ENCODE measurements around the gene TSPAN12.

Gene TSPAN12

DNA sequence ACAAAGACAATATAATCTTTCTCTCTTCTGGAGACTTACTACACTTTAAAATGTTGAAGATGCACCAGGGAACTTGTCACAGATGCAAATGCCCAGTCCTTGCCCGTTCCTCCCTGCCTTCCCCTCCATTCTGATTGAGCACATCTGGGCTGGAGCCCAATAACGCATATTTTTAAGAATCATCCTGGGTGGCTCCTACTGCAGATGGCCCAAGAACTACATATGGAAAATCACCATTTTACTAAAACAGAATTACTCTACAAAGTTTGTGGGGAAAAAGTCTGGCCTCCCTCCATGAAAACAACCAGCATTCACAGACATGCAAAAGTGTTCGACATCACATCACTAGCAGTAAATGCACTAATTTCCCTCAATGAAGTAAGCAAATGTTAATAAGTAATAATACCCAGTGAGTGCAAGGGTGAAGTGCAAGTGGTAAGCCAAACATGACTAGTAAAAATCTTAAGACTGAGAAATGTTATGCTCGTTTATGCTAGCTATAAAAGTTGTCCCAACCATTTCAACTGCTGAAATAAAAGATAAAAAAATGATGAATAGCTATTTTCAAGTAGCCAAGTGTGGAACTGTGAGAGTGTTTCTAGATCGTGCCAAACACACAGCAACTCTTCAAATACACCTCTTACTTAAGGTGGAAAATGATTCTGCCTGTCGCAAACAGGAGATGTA is 43.5 kb downstream of the TSPAN12 start:
- ATAC-seq = no peak
- TF ChIP-seq ZFP3 (CRISPR knock-in tag; IDR thresholded peaks at IDR 0.05) = no peak
- TF ChIP-seq ZC3H10 (CRISPR knock-in tag; IDR thresholded peaks at IDR 0.05) = no peak
- no peak for TF ChIP-seq ZNF70 (CRISPR knock-in tag; IDR thresholded peaks at IDR 0.05)
- no peak for TF ChIP-seq ESRRG (CRISPR knock-in tag; IDR thresholded peaks at IDR 0.05)
- TF ChIP-seq, protein P1, sequence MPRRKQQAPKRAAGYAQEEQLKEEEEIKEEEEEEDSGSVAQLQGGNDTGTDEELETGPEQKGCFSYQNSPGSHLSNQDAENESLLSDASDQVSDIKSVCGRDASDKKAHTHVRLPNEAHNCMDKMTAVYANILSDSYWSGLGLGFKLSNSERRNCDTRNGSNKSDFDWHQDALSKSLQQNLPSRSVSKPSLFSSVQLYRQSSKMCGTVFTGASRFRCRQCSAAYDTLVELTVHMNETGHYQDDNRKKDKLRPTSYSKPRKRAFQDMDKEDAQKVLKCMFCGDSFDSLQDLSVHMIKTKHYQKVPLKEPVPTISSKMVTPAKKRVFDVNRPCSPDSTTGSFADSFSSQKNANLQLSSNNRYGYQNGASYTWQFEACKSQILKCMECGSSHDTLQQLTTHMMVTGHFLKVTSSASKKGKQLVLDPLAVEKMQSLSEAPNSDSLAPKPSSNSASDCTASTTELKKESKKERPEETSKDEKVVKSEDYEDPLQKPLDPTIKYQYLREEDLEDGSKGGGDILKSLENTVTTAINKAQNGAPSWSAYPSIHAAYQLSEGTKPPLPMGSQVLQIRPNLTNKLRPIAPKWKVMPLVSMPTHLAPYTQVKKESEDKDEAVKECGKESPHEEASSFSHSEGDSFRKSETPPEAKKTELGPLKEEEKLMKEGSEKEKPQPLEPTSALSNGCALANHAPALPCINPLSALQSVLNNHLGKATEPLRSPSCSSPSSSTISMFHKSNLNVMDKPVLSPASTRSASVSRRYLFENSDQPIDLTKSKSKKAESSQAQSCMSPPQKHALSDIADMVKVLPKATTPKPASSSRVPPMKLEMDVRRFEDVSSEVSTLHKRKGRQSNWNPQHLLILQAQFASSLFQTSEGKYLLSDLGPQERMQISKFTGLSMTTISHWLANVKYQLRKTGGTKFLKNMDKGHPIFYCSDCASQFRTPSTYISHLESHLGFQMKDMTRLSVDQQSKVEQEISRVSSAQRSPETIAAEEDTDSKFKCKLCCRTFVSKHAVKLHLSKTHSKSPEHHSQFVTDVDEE (CRISPR knock-in tag; IDR thresholded peaks at IDR 0.05) = no peak
- no peak for TF ChIP-seq ZFP30 (CRISPR knock-in tag; IDR thresholded peaks at IDR 0.05)
- TF ChIP-seq PPARA (CRISPR knock-in tag; IDR thresholded peaks at IDR 0.05; ENCODE audit: borderline replicate concordance) = no peak
- TF ChIP-seq OSR1 (CRISPR knock-in tag; IDR thresholded peaks at IDR 0.05) = no peak
- no peak for TF ChIP-seq RARB (CRISPR knock-in tag; IDR thresholded peaks at IDR 0.05)
- no peak for TF ChIP-seq CREB5 (CRISPR knock-in tag; IDR thresholded peaks at IDR 0.05; ENCODE audit: low read depth)

DNA sequence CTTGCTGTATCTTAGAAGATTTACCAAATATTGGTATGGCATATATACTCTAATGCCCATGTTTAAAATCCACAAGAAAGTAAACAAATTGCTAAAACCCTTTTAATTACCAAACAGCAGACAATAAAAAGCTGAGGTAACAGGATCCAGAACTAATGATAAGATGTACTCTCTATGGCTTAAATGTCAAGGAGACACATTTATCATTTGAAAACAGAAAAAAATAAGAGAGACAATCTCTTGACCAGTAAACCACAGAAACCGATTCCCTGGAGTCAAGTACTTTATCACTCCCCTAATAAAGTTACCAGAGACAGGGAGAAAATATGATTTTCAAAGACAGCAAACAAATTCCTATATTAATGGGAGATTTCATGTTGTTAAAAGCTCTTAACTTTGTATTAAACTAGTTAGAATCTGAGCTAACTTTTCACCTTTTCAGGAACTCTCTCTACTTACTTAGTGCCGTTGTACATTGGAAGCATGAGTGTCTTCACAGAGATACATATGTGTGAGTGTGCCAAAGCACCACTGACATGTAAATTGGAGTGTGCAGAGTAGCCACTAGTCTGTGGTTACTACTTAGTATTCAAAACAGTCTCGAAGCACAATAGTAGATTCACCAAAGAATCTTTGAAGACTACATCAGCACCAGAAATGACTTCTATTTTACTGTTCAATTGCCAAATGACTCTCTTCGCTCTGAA is 44.2 kb downstream of the TSPAN12 start:
- ATAC-seq = no peak
- TF ChIP-seq SNAI2 (CRISPR knock-in tag; IDR thresholded peaks at IDR 0.05) (no peak), TOX (CRISPR knock-in tag; IDR thresholded peaks at IDR 0.05; ENCODE audit: borderline replicate concordance) (no peak), ESRRG (CRISPR knock-in tag; IDR thresholded peaks at IDR 0.05) (no peak), OSR1 (CRISPR knock-in tag; IDR thresholded peaks at IDR 0.05) (no peak), ZFP3 (CRISPR knock-in tag; IDR thresholded peaks at IDR 0.05) (no peak), ZFP30 (CRISPR knock-in tag; IDR thresholded peaks at IDR 0.05) (no peak), ZC3H10 (CRISPR knock-in tag; IDR thresholded peaks at IDR 0.05) (no peak)

GRCh38 chr7:120813089-120813488 is 44.9 kb downstream of the TSPAN12 start:
- no peak for ATAC-seq
- no peak for TF ChIP-seq RARB (CRISPR knock-in tag; IDR thresholded peaks at IDR 0.05)
- TF ChIP-seq ZFP3 (CRISPR knock-in tag; IDR thresholded peaks at IDR 0.05) = no peak
- TF ChIP-seq ZNF565 (CRISPR knock-in tag; conservative IDR thresholded peaks at IDR 0.05; ENCODE audit: low read depth) = no peak
- no peak for TF ChIP-seq CSDC2 (CRISPR knock-in tag; IDR thresholded peaks at IDR 0.05)
- TF ChIP-seq ZNF70 (CRISPR knock-in tag; IDR thresholded peaks at IDR 0.05) = no peak
- TF ChIP-seq TCF4 (CRISPR knock-in tag; IDR thresholded peaks at IDR 0.05; ENCODE audit: borderline replicate concordance) = no peak
- TF ChIP-seq POU6F1 (CRISPR knock-in tag; IDR thresholded peaks at IDR 0.05; ENCODE audit: borderline replicate concordance, low read depth) = no peak
- TF ChIP-seq BACH2 (CRISPR knock-in tag; IDR thresholded peaks at IDR 0.05; ENCODE audit: borderline replicate concordance) = no peak
- TF ChIP-seq TOX (CRISPR knock-in tag; IDR thresholded peaks at IDR 0.05; ENCODE audit: borderline replicate concordance) = no peak
- TF ChIP-seq PATZ1 (CRISPR knock-in tag; IDR thresholded peaks at IDR 0.05; ENCODE audit: borderline replicate concordance) = no peak
- no peak for TF ChIP-seq OSR1 (CRISPR knock-in tag; IDR thresholded peaks at IDR 0.05)
- TF ChIP-seq ARNTL (CRISPR knock-in tag; IDR thresholded peaks at IDR 0.05; ENCODE audit: borderline replicate concordance, low read depth) = no peak
- TF ChIP-seq ISL1 (CRISPR knock-in tag; IDR thresholded peaks at IDR 0.05) = no peak
- TF ChIP-seq ZC3H10 (CRISPR knock-in tag; IDR thresholded peaks at IDR 0.05) = no peak
- TF ChIP-seq, protein P1 (CRISPR knock-in tag; IDR thresholded peaks at IDR 0.05) = no peak
- no peak for TF ChIP-seq ZFP30 (CRISPR knock-in tag; IDR thresholded peaks at IDR 0.05)
- no peak for TF ChIP-seq GLIS3 (CRISPR knock-in tag; IDR thresholded peaks at IDR 0.05)
- no peak for TF ChIP-seq ESRRG (CRISPR knock-in tag; IDR thresholded peaks at IDR 0.05)

Data from SK-N-SH treated with all-trans-retinoic acid at 6 μM for 48 hours (cell line).